GM21717 (cell line): ENCODE data around the gene EFNA5.

ENCODE experiments used
- ATAC-seq: cut with Tn5 transposase; IDR thresholded peaks from one replicate; pipeline ENCODE4 v1.9.1; 2021; ENCODE audit warnings: mild to moderate bottlenecking, moderate library complexity; ENCODE audit not compliant: unreplicated experiment

The EFNA5 gene

DNA sequence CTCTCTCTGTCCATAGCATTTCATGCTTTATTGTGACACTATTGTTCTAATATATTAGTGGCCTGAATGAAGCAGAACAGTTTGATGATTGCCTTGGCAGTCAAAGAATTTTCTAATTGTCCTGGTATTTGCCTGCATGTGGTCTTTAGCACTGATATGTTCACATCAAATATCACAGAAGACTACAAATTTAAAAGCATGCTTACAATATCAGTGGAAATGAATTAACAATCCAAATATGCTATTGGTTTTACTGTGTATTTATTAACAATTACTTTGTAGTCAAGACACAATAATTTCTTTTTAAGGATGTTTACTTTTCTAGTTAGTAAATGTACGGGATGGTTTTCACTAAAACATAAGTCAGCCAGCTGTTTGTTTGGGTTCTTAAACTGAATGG, 18.3 kb downstream of the EFNA5 start:
- no peak for ATAC-seq

DNA sequence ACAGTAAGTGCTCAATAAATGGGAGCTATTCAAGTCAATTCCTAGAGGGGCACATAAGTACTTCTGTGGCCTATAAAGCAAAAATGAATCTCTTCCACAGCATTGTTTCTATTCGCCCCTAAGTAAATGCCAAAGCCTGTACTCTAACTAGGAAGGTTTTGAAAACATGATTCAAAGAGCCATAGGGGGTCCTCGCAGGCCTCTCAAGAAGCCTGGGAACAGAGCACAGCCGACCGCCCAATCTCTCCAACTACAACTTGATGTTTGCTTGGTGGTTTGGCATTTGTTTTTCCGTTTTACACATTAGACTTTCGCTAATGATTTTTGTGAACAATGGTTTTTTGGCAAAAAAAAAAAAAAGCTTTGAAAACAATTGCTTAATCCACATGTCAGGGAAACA, 19.4 kb downstream of the EFNA5 start:
- ATAC-seq: no peak

DNA sequence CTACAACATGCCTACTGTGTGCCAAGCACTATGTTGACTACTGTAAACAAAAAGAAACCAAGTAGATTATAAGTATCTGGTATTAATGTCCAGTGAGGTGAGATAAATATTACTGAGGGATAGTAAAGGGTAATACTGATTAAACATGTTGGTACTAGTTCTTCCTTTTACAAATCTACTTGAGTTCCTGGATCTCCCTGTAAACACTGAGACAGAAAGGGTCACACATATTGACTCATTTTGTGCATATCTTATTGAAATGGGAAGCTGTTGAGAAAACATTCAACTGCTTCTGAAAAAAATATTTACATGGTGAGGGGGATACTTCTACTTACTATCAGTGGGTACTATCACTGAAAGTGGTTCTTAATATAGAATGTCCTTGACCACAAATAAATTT, 24.3 kb downstream of the EFNA5 start:
- no peak for ATAC-seq

DNA sequence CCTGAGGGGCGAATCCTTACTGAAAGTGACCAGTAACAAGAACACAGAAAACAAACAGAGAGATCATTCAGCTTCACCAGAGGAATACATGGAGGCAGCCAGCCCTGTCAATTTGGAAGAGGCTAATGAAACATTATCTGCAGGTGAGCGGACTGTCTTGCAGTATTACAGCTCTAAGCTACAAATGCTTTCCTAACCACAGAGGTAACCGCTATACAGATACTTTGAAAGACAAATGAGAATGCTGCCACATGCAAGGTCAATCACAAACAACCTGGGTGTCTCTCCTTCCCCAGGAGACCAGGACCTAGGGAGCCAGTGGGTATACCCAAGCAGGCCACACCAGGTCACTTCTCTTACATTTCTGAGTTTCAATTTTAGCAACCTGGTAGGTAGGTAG, 30.2 kb downstream of the EFNA5 start:
- no peak for ATAC-seq

DNA sequence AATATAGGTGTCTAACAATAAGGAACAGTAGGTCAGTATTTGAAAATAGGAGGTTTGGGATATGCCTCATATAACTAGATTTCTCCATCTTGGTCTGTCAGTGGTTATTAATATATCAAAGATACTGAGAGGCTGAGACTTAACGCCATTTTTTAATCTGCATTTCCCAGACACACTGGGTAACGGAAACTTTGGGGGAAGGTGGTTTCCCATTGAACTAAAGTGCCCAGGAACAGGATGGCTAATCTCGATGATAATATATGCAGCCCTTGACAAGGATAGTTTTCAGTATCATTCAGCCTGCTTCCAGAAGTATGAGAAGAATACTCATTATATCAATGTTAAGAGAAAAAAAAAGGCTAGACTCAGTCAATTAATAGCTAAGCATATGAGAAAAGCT, 30.7 kb downstream of the EFNA5 start:
- ATAC-seq: no peak

DNA sequence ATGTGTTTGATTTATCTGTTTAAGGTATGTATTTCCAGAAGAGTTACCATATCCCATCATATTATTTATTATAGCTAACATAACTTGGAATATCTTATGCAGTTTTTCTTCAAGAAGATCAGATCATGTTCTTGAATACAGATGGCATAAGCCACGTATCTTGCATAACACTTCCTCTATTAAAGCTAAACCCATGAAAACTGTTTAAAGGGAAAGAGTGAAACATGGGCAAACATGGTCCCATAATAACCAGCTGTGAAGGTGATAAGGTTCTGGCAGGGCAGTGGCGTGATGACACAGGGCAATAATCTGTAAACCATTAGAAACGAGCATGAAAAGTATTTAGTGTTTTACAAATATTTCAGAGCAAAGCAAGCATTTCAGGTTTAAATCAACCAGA, 34.2 kb downstream of the EFNA5 start:
- no peak for ATAC-seq

DNA sequence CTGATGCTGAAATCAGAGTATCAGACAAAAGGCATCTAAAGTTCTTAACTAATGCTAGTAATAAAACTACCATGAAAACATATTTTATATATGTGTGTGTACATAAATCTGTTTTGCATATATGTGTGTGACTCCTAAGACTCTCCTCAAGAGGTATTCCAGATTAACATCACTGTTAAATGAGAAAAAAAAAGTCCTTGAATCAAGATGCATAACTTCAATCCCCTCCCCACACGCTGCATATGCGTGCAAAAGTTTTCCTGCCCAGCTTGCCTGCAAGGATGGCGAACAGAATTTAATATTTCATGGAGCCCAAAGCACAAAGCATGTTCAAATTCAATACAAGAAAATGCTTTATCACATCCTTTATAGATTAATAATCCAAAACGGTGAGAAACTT, 34.7 kb downstream of the EFNA5 start:
- no peak for ATAC-seq

DNA sequence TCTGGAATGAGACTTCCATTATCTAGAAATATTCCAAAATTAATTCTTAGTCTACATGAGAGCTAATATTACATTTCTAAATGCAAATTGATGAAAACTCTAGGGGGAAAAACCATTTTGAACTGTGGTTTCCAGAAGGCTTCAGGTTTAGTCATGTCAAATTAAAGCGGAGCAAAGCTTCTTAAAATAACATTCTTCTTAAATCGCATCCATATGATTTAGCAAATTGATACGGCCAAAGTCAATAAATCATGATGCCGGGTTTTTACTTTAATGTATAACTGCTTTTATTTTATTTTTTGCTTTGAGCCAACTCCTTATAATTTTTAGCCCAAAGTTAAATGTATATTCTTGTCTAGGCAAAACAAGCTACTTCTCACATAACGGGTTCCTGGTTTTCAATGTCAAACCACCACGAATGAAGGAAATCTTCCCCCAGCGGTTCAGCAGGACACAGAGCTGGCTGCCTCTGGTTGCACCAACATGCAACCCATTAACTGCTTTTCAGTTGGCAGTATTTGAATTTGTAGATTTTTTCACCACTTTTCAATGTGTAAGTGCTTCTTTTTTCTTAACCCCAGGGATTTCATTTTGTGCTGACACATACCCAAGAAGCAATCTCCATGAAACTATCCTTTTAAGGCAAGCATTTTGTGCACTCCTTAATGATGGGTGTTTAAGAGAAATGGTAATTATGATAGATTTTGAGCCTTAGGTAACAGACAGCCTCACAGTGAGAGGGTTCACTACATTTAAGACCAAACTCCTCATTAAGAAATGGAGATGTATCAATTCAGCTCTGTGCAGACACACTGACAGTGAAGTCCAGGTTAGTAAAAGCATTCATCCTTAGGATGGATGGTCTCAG, 35.5 kb downstream of the EFNA5 start:
- no peak for ATAC-seq

DNA sequence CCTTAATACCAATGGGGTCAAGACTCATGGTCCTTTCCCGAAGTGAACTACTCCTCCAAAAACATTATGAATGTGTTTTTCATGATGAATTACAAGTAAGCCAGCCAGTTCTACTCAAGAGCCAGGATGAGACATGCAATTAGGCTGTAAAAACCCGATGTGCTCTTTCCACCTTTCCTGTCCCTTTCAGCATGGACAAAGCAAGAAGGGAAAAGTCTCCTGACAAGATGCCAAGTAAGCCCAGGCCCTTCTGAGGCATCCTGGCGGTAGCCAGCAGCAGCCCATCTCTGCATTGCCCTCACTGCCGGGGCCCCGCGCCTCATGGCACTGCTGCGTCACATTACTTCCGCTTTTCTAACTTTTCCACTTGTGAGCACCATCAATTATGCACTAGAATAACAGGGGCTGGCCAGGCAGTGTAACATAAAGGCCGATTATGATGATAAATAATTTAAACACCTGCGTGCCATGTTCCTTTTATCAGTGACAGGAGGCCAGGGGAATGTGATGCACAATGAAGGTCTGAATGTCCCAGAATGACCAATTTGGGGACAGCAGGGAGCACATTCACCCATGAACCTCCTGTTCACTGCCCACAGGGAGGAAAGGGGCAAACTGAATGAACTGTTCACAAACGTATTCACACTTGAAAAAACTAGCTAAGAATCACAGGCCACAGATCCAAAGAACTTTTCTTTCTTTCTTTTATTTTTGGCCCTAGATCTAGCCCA, 37.4 kb downstream of the EFNA5 start:
- ATAC-seq: no peak

DNA sequence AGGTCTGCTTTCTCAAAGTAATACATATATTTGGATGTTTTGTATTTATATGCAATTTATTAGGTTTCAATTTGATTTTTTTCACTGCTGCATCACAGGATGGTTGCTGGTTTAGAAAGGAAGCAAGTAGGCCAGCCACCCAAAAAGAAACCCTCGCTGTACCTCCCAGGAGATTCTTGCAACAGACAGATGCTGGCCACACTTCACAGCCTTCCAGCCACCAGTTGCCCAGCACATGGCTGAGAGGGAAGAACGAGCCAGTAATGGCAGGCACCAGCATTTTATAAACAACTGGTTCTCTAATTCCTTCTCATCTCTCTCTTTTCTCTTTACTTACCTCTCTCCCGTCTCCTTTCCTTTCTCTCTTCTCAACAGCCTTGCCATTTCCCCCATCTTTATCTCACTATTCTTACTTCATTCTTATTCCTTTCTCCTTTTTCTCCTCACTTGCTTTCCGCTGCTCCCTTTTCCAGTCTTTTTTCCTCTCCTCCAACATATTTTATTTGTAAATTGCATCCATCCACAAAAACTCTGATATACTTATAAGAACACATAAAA, 38.9 kb downstream of the EFNA5 start:
- no peak for ATAC-seq

DNA sequence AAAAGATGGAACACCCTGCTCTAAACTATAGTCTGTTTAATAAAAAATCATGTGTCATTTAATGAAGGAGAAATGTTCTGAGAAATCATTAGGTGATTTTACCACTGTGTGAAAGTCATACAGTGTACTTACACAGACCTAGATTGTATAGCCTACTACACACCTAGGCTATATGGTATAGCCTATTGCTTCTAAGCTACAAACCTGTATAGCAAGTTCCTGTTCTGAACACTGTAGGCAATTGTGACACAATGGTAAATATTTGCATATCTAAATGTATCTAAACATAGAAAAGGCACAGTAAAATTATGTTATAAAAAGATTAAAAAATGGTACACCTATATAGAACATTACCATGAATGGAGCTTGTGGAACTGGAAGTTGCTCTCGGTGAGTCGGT, 40.6 kb downstream of the EFNA5 start:
- no peak for ATAC-seq

DNA sequence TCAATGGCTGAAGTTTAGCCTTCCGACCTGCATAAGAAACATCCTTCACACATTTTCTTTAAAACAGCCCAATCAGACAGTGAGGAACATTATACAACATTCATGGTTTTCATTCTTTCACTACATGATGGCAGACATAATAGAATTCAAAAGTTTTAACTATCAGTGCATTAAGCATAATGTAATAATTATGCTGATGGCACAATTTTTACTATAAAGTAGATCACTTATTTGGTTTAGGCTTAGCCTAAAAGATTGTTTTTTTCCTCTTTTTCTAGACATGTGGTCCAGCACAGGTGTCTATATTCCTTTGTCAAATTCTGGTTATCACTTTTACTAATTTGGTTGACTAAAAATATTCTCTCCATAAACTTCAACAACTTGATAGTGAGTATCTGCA, 46.5 kb downstream of the EFNA5 start:
- no peak for ATAC-seq

DNA sequence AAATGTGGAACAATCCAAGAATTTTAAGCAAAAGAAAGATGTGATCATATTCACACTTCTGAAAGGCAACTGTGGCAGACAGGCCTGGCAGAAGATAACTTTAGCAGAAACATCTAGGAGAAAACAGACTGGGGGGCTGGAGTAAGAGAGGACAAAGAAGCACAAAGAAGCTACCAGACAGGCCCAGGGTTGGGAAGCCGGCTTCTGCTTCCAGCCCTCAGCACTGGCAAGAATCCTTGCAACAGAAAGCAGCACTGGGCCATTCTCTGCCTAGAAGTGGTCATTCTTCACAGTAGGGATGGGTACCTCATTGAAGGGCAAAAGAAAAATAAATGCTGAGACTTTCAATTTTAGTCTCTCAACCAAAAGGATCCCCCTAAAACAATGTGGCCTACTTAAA, 49.6 kb downstream of the EFNA5 start:
- ATAC-seq: no peak

DNA sequence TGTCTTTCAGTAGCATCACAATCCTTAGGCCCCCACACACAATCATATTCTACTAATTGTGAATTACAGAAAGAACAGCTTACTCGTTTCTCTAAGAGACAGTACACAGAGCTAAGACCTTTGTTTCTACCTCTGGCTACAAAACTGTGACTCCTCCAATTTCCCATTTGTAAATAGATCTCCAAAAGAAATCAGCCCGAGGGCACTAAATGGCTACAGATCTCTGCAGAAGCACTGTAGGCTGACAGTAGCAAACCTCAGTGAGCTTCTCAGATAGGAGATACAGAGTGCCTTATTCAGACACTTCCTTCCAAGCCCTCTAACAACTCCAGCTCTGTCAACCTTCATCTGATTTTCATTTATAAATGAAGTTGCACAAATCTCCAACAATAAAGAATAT, 51.0 kb downstream of the EFNA5 start:
- ATAC-seq: no peak

DNA sequence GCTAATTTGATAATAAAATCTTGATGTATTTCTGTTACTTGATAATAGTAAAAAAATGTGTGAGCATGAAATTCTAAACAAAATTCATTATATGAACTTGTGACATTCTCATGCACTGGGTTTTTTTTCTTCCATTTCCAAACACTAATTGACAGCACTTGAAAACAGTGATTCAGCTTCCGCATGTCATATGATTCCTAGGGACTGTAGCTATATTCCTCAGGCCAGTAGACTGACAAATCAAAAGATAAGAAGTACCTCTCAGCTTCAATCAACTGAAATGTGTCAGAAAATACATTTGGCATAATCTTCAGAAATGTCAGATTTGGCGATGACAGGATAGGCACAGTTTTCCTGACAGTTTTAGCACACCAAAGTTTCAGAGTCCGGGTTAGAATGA, 52.5 kb downstream of the EFNA5 start:
- no peak for ATAC-seq

DNA sequence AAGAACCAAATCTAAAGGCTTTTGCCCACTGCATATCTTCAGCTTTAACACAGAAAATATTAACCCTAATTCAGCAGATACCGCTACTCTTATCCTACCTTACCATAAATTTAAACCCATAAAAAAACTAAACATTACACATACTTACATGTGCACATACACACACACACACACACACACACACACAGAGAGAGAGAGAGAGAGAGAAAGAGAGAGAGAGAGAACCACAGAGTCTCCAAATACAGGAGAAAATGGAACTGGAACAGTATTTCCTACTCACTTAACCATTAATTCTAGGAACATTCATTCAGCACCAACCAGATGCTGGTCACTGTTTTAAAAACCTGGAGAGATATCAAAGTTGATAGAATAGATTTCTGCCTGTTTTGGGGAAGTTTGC, 53.7 kb downstream of the EFNA5 start:
- ATAC-seq: no peak

DNA sequence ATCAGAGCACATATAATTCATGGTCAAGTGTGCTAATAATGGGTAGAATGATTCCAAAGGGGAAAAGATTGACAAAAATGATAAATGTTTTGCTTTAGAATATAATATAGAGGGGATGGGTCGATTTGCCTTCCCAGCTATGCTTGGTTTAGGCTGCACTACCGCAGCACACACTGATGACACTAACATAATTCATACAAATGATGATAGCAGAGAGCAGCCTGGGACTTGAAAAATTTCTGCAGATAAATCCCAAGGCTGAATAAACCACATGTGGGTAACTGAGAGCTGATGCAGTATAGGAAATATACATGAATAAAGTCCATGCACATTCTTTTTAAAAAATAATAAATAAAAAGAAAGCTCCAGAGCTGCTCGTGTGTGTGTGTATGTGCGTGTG, 54.5 kb downstream of the EFNA5 start:
- no peak for ATAC-seq

DNA sequence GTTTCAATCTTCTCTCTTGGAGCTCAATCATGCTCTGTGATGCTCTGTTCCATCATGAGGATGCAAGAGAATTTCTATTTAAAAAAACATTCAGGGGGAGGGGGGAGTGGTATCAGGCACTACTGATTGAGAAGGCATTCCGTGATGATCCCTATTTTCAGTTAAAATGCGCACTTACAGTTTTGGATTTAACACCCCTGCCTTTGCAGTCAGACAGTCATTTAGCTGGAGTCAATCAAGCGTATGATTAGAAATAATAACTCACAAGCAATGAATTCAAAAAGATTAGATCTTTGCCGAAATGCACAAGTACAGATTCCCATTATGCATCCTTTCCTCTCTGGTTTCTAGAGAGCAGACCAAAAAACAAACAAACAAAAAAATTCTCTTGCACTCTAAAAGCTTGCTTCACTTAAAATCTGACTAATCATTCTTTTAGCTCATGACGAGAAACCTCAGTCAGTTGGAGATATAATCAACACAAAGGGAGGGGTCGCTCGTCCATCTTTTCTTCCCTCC, 55.4 kb downstream of the EFNA5 start:
- no peak for ATAC-seq

DNA sequence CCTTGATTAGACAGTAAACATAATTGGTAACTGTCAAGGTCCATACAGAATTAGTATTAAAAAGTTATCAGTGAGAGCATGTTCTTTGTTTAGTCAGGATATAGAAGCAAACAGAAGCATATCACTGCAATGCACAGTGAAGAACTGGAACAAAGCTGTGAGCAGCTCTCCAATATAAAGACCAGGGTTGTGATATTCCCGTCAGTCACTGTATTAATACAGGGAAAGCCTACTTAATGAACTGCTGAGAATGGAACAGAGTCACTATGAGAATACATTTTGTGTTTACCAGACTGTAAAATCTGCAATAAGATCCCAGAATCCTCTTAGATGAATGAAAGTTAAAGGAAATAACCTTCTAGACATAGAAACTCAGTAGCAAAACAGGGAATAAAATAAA, 58.2 kb downstream of the EFNA5 start:
- ATAC-seq: no peak

DNA sequence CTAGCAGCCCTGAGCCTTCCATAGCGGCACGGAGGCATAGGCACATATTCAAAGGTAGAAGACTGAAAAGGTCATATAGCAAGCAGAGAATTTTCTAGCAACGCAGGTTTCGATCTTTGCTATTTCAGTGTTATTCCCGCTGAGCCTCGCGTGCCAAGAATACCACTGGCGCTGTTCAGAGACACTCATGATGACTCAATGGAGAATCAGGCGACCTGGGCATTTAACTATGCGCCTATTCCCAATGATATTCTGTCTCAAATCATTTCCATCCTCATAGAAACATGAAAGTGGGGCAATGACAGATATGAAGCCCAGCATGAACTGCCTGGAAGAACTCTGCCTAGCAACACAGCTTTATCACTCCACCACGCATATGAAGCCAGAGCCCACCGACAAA, 59.9 kb downstream of the EFNA5 start:
- ATAC-seq: no peak

DNA sequence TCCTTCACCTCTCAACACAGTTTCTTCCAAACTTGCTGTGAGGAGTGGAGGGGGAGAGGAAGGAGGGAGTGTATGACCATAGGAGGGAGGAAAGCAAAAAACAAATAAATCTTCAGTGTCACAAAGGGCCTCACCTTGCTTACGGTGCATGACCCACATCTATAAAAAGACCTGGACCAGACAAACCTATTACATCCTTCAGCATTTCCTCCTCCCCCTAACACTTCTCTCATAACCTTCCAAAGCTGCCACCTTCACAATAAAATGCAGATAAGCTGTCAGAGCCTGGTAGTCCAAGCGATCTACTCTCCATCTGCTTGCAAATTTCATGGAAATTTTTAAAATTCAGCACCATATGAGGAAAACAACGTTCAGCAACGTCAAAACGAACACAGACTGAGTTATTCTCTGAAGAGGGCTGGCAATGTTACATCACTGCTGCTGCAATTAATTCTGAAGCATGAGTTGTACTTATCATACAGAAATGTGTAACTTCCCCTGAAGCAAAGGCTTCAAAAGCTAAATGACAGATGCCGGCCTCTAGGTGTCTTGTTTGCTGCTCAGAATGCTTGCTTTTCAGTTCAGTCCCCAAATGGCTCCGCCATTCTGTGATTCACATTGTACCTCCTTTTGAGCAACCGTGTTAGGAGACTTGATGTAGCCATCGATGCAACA, 62.9 kb downstream of the EFNA5 start:
- no peak for ATAC-seq
